Measurements from ENCODE around the gene EFR3B.

Gene EFR3B

GRCh38 chr2:25188405-25188804, 146.5 kb downstream of the EFR3B start:
- H3K9me3 ChIP-seq (ENCODE audit: control insufficient read depth, insufficient read depth, low read depth, low read length): no peaks in the 10 kb centered on the region
- POLR2A ChIA-PET: no interaction called here
- H3K36me3 ChIP-seq (ENCODE audit: control insufficient read depth in 2 of 2, insufficient read depth in 1 of 2, low read length in 2 of 2): no peaks in the 10 kb centered on the region
- H3K27ac ChIP-seq (ENCODE audit: extremely low read depth, low read depth, low read length): no peak overlapping the region
- H3K4me1 ChIP-seq (ENCODE audit: control insufficient read depth, insufficient read depth, low read length): no peaks in the 10 kb centered on the region
- H3K4me3 ChIP-seq (ENCODE audit: low read depth, low read length): no peak overlapping the region
- no peak for TF ChIP-seq ZNF558 (tag by site-specific recombination; IDR thresholded peaks at IDR 0.05)
- peak; percentile 85 for TF ChIP-seq ZNF366 (tag by site-specific recombination; conservative IDR thresholded peaks at IDR 0.05)
- TF ChIP-seq ZNF596 (tag by site-specific recombination; IDR thresholded peaks at IDR 0.05): no peak
- TF ChIP-seq ZNF274 (IDR thresholded peaks at IDR 0.05; ENCODE audit: low read length): no peak
- TF ChIP-seq ZNF274 (tag by site-specific recombination; IDR thresholded peaks at IDR 0.05; ENCODE audit: borderline replicate concordance): no peak
- CTCF ChIA-PET: interaction anchor here (2.4 kb wide), 1 partner anchor 8 kb away, joined by 16 read pairs; no protein-coding TSS in a partner anchor

GRCh38 chr2:25190536-25190935, 148.7 kb downstream of the EFR3B start:
- Histone ChIP-seq H3K4me1 (ENCODE audit: control insufficient read depth, insufficient read depth, low read length) (no peaks in the 10 kb centered on the region), H3K9me3 (ENCODE audit: control insufficient read depth, insufficient read depth, low read depth, low read length) (no peaks in the 10 kb centered on the region), H3K27ac (ENCODE audit: extremely low read depth, low read depth, low read length) (no peak overlapping the region), H3K36me3 (ENCODE audit: control insufficient read depth in 2 of 2, insufficient read depth in 1 of 2, low read length in 2 of 2) (no peaks in the 10 kb centered on the region), H3K4me3 (ENCODE audit: low read depth, low read length) (no peak overlapping the region)
- POLR2A ChIA-PET: no interaction called here
- TF ChIP-seq KLF17 (tag by site-specific recombination; IDR thresholded peaks at IDR 0.05) (no peak), ZNF223 (tag by site-specific recombination; IDR thresholded peaks at IDR 0.05) (no peak)
- CTCF ChIA-PET: interaction anchor here (1.2 kb wide), 1 partner anchor 215 kb away, joined by 4 read pairs; no protein-coding TSS in a partner anchor

GRCh38 chr2:25194576-25195122, 152.8 kb downstream of the EFR3B start:
- Histone ChIP-seq H3K27ac (ENCODE audit: extremely low read depth, low read depth, low read length) (no peak overlapping the region), H3K4me3 (ENCODE audit: low read depth, low read length) (no peak overlapping the region), H3K9me3 (ENCODE audit: control insufficient read depth, insufficient read depth, low read depth, low read length) (no peaks in the 10 kb centered on the region), H3K36me3 (ENCODE audit: control insufficient read depth in 2 of 2, insufficient read depth in 1 of 2, low read length in 2 of 2) (no peaks in the 10 kb centered on the region), H3K4me1 (ENCODE audit: control insufficient read depth, insufficient read depth, low read length) (no peaks in the 10 kb centered on the region; the same call in 1 of the 2 replicates)
- ChIA-PET POLR2A (no interaction called here), CTCF (interaction anchor here (1.0 to 3.8 kb wide), 7 partner anchors 25 to 785 kb away, joined by 3 to 48 read pairs (median 5); no protein-coding TSS in a partner anchor)
- TF ChIP-seq ZNF404 (tag by site-specific recombination; IDR thresholded peaks at IDR 0.05) (no peak), ZNF19 (tag by site-specific recombination; IDR thresholded peaks at IDR 0.05; ENCODE audit: low read depth) (no peak), ZNF292 (tag by site-specific recombination; IDR thresholded peaks at IDR 0.05; ENCODE audit: borderline replicate concordance, low read depth) (no peak), ZNF155 (tag by site-specific recombination; IDR thresholded peaks at IDR 0.05) (no peak), ZNF362 (tag by site-specific recombination; IDR thresholded peaks at IDR 0.05) (no peak), SP3 (tag by site-specific recombination; IDR thresholded peaks at IDR 0.05) (no peak), ZSCAN18 (tag by site-specific recombination; IDR thresholded peaks at IDR 0.05) (no peak), ZNF529 (tag by site-specific recombination; IDR thresholded peaks at IDR 0.05; ENCODE audit: insufficient replicate concordance) (no peak), ZNF202 (tag by site-specific recombination; IDR thresholded peaks at IDR 0.05; ENCODE audit: borderline replicate concordance) (no peak)
